Stimulated activated naive B cell treated with anti-CD40 and anti-IgM and Interleukin-4, amounts not matched to agents 10 μg/mL and 1 μg/mL and 100 μg/mL, for 72 hours (primary cell): ENCODE data around the gene EXOC7.

Experiments used
- ATAC-seq, 2 donors: fragments of 150-1000 bp; cut with Tn5 transposase; replicated peaks; 2 replicates each; pipeline ENCODE4 v1.10.0; 2021; ENCODE audit warnings: moderate library complexity in 1 of 2
- DNase-seq: peaks from one replicate; pipeline ENCODE4 v3.0.0; 2021
- H3K27ac Mint-ChIP-seq: one replicate; pipeline ENCODE4 v1.8.0; 2022; ENCODE audit warnings: mild to moderate bottlenecking, mixed read lengths
- H3K27me3 Mint-ChIP-seq, 2 donors: one replicate each; pipeline ENCODE4 v1.8.0; 2022; ENCODE audit warnings: mixed read lengths in 2 of 2
- H3K36me3 Mint-ChIP-seq, 2 donors: one replicate each; pipeline ENCODE4 v1.8.0; 2022; ENCODE audit warnings: mixed read lengths in 2 of 2, mild to moderate bottlenecking in 1 of 2
- H3K4me1 Mint-ChIP-seq, 2 donors: one replicate each; pipeline ENCODE4 v1.8.0; 2022; ENCODE audit warnings: mixed read lengths in 2 of 2, mild to moderate bottlenecking in 1 of 2
- H3K4me3 Mint-ChIP-seq, 2 donors: one replicate each; pipeline ENCODE4 v1.8.0; 2022; ENCODE audit warnings: mild to moderate bottlenecking in 2 of 2, mixed read lengths in 2 of 2, moderate library complexity in 1 of 2
- H3K9me3 Mint-ChIP-seq, 2 donors: one replicate each; pipeline ENCODE4 v1.8.0; 2022; ENCODE audit warnings: mixed read lengths in 2 of 2, mild to moderate bottlenecking in 1 of 2

The EXOC7 gene

GRCh38 chr17:76142039-76142584 lies 38.5 kb upstream of the EXOC7 start:
- H3K4me3 Mint-ChIP-seq = peak overlapping the region; percentile 76 to 86
- H3K27ac Mint-ChIP-seq = peak overlapping the region; percentile 37
- peaks cover 47 to 71% of the 10 kb centered on the region in 2 donors for H3K4me1 Mint-ChIP-seq
- ATAC-seq (no peak), DNase-seq (no peak)
- H3K9me3 Mint-ChIP-seq = no peaks in the 10 kb centered on the region
- H3K36me3 Mint-ChIP-seq = peaks cover 0 to 1% of the 10 kb centered on the region in 2 donors
- H3K27me3 Mint-ChIP-seq = peaks cover 15 to 27% of the 10 kb centered on the region in 2 donors

- Mint-ChIP-seq H3K4me1 (peaks cover 44 to 64% of the 10 kb centered on the region in 2 donors), H3K27ac (peak within 1 kb of the TSS; percentile 59)
These were observed 37.8 kb upstream of the EXOC7 start, which contains the start of gene FOXJ1 for GRCh38 chr17:76141212-76142038. FOXJ1 (minus strand) TSS chr17:76141245; CDS start chr17:76140395, 850 bp downstream.

GRCh38 chr17:76140661-76141211 lies 37.1 kb upstream of the EXOC7 start:
- H3K4me1 Mint-ChIP-seq = peaks cover 38 to 57% of the 10 kb centered on the region in 2 donors
- DNase-seq (no peak), ATAC-seq (peak; percentile 1 to 5)
- H3K27me3 Mint-ChIP-seq = peaks cover 15 to 27% of the 10 kb centered on the region in 2 donors
- H3K4me3 Mint-ChIP-seq = peak overlapping the region; percentile 76 to 86
- H3K9me3 Mint-ChIP-seq = no peaks in the 10 kb centered on the region
- peaks cover 0 to 1% of the 10 kb centered on the region in 2 donors for H3K36me3 Mint-ChIP-seq
- H3K27ac Mint-ChIP-seq = peak overlapping the region; percentile 25

More at GRCh38 chr17:76141212-76142038, 37.8 kb upstream of the EXOC7 start, which contains the start of gene FOXJ1:
- Mint-ChIP-seq H3K27me3 (peaks cover 15 to 27% of the 10 kb centered on the region in 2 donors), H3K4me3 (peak within 1 kb of the TSS; percentile 76 to 86), H3K9me3 (no peaks in the 10 kb centered on the region), H3K36me3 (peaks cover 0 to 1% of the 10 kb centered on the region in 2 donors)
- ATAC-seq (peak; percentile 79 to 84), DNase-seq (peak; percentile 84)

GRCh38 chr17:76139801-76140660 lies 36.4 kb upstream of the EXOC7 start:
- Mint-ChIP-seq H3K27me3 (peaks cover 19 to 27% of the 10 kb centered on the region in 2 donors), H3K4me1 (peaks cover 35 to 56% of the 10 kb centered on the region in 2 donors), H3K4me3 (peak overlapping the region; percentile 76 to 86), H3K36me3 (peaks cover 0 to 1% of the 10 kb centered on the region in 2 donors), H3K9me3 (no peaks in the 10 kb centered on the region), H3K27ac (peak overlapping the region; percentile 25)
- ATAC-seq (peak; percentile 48 to 49), DNase-seq (no peak)

GRCh38 chr17:76138896-76139752 lies 35.5 kb upstream of the EXOC7 start:
- H3K36me3 Mint-ChIP-seq = peaks cover 0 to 1% of the 10 kb centered on the region in 2 donors
- no peak for ATAC-seq
- peaks cover 30 to 51% of the 10 kb centered on the region in 2 donors for H3K4me1 Mint-ChIP-seq
- peaks cover 21 to 27% of the 10 kb centered on the region in 2 donors for H3K27me3 Mint-ChIP-seq
- peak overlapping the region; percentile 71 to 74 for H3K4me3 Mint-ChIP-seq
- no peak for DNase-seq
- no peaks in the 10 kb centered on the region for H3K9me3 Mint-ChIP-seq
- H3K27ac Mint-ChIP-seq = no peak overlapping the region

GRCh38 chr17:76138234-76138895 lies 34.8 kb upstream of the EXOC7 start:
- Mint-ChIP-seq H3K4me3 (no peak overlapping the region), H3K27ac (no peak overlapping the region), H3K4me1 (peaks cover 29 to 44% of the 10 kb centered on the region in 2 donors), H3K36me3 (peaks cover 0 to 1% of the 10 kb centered on the region in 2 donors), H3K27me3 (peaks cover 21 to 27% of the 10 kb centered on the region in 2 donors), H3K9me3 (no peaks in the 10 kb centered on the region)
- DNase-seq (no peak), ATAC-seq (no peak)

GRCh38 chr17:76137351-76138233 lies 34.0 kb upstream of the EXOC7 start:
- peaks cover 0 to 1% of the 10 kb centered on the region in 2 donors for H3K36me3 Mint-ChIP-seq

GRCh38 chr17:76137001-76137350 lies 33.4 kb upstream of the EXOC7 start:
- no peaks in the 10 kb centered on the region for H3K9me3 Mint-ChIP-seq
- peaks cover 0 to 1% of the 10 kb centered on the region in 2 donors for H3K36me3 Mint-ChIP-seq
- ATAC-seq (no peak), DNase-seq (no peak)
- H3K27me3 Mint-ChIP-seq = peaks cover 21 to 27% of the 10 kb centered on the region in 2 donors
- no peak overlapping the region for H3K27ac Mint-ChIP-seq
- H3K4me1 Mint-ChIP-seq = peaks cover 17 to 30% of the 10 kb centered on the region in 2 donors
- H3K4me3 Mint-ChIP-seq = no peak overlapping the region

More at GRCh38 chr17:76137351-76138233, 34.0 kb upstream of the EXOC7 start:
- H3K27me3 Mint-ChIP-seq = peaks cover 21 to 27% of the 10 kb centered on the region in 2 donors
- no peak overlapping the region for H3K4me3 Mint-ChIP-seq
- ATAC-seq = no peak
- peaks cover 21 to 37% of the 10 kb centered on the region in 2 donors for H3K4me1 Mint-ChIP-seq
- H3K9me3 Mint-ChIP-seq = no peaks in the 10 kb centered on the region
- no peak overlapping the region for H3K27ac Mint-ChIP-seq
- no peak for DNase-seq

- DNase-seq (no peak), ATAC-seq (no peak)
- peaks cover 0 to 1% of the 10 kb centered on the region in 2 donors for H3K36me3 Mint-ChIP-seq
- no peaks in the 10 kb centered on the region for H3K9me3 Mint-ChIP-seq
- H3K4me1 Mint-ChIP-seq = peaks cover 15 to 25% of the 10 kb centered on the region in 2 donors
- H3K27me3 Mint-ChIP-seq = peaks cover 23 to 32% of the 10 kb centered on the region in 2 donors
- no peak overlapping the region for H3K4me3 Mint-ChIP-seq
- H3K27ac Mint-ChIP-seq = no peak overlapping the region
These were observed 32.9 kb upstream of the EXOC7 start for GRCh38 chr17:76136276-76137000.

- H3K4me1 Mint-ChIP-seq = peaks cover 15 to 23% of the 10 kb centered on the region in 2 donors
- no peaks in the 10 kb centered on the region for H3K9me3 Mint-ChIP-seq
- H3K4me3 Mint-ChIP-seq = no peak overlapping the region
- H3K36me3 Mint-ChIP-seq = peaks cover 0 to 1% of the 10 kb centered on the region in 2 donors
- no peak overlapping the region for H3K27ac Mint-ChIP-seq
- ATAC-seq (no peak), DNase-seq (no peak)
- peaks cover 30 to 38% of the 10 kb centered on the region in 2 donors for H3K27me3 Mint-ChIP-seq
These were observed 32.2 kb upstream of the EXOC7 start for GRCh38 chr17:76135810-76136188.

GRCh38 chr17:76134911-76135809 lies 31.6 kb upstream of the EXOC7 start:
- peaks cover 12 to 21% of the 10 kb centered on the region in 2 donors for H3K4me1 Mint-ChIP-seq
- no peaks in the 10 kb centered on the region for H3K9me3 Mint-ChIP-seq
- no peak for ATAC-seq
- peaks cover 28 to 37% of the 10 kb centered on the region in 2 donors for H3K27me3 Mint-ChIP-seq
- no peak for DNase-seq
- no peaks in the 10 kb centered on the region for H3K36me3 Mint-ChIP-seq
- peak overlapping the region; percentile 47 for H3K27ac Mint-ChIP-seq
- no peak overlapping the region for H3K4me3 Mint-ChIP-seq
